ENCODE data around the gene HOXD10. TPM values are rescaled to one million over a fixed set of nuclear protein-coding genes. Genes with fewer than 3 reads are reported as not detected.

Gene HOXD10
- total RNA-seq, 1 donor = not detected

DNA sequence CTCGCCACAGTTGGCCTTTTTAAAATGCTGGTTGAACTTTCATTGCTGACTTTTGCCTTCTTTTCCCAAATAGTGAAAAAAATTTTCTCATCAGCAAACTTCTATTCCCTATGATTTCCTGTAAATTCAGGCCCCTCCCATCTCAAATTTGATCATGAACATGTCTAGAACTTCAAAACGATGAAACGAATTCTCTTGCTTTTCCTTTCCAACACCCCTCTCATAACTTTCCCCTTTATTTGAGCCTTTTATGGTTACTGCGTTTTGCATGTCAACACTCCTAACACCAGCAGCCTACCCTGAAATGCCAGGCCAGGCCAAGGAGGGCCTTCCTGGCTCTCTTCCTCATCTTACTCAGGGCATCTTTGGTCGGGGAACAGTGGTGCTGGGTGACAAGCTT is 25.7 kb upstream of the HOXD10 start:
- Histone ChIP-seq H3K4me2 (ENCODE audit: insufficient read depth, low read length) (no peak overlapping the region), H3K79me2 (ENCODE audit: insufficient read depth, low read length) (no peaks in the 10 kb centered on the region), H3K4me3 (ENCODE audit: insufficient read depth, low read length) (no peak overlapping the region), H3K36me3 (ENCODE audit: insufficient read depth, low read length) (no peaks in the 10 kb centered on the region), H3K9me3 (ENCODE audit: low read depth, low read length) (no peaks in the 10 kb centered on the region), H3K27ac (ENCODE audit: low read depth, low read length) (no peak overlapping the region), H3K4me1 (ENCODE audit: insufficient read depth, low read length) (no peaks in the 10 kb centered on the region), H2AFZ (ENCODE audit: low read length) (no peak overlapping the region), H4K20me1 (ENCODE audit: insufficient read depth, low read length) (no peaks in the 10 kb centered on the region), H3K27me3 (ENCODE audit: insufficient read depth, low read length) (peaks cover 97% of the 10 kb centered on the region)
- TF ChIP-seq, protein P1, sequence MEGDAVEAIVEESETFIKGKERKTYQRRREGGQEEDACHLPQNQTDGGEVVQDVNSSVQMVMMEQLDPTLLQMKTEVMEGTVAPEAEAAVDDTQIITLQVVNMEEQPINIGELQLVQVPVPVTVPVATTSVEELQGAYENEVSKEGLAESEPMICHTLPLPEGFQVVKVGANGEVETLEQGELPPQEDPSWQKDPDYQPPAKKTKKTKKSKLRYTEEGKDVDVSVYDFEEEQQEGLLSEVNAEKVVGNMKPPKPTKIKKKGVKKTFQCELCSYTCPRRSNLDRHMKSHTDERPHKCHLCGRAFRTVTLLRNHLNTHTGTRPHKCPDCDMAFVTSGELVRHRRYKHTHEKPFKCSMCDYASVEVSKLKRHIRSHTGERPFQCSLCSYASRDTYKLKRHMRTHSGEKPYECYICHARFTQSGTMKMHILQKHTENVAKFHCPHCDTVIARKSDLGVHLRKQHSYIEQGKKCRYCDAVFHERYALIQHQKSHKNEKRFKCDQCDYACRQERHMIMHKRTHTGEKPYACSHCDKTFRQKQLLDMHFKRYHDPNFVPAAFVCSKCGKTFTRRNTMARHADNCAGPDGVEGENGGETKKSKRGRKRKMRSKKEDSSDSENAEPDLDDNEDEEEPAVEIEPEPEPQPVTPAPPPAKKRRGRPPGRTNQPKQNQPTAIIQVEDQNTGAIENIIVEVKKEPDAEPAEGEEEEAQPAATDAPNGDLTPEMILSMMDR (IDR thresholded peaks at IDR 0.05; ENCODE audit: extremely low read depth, low read depth, low read length) = no peak
- DNase-seq (ENCODE audit: insufficient read length, low spot score, missing footprints) = no peak

- Histone ChIP-seq H3K4me3 (ENCODE audit: insufficient read depth, low read length) (no peak overlapping the region), H3K4me1 (ENCODE audit: insufficient read depth, low read length) (no peaks in the 10 kb centered on the region), H3K27ac (ENCODE audit: low read depth, low read length) (no peak overlapping the region), H3K4me2 (ENCODE audit: insufficient read depth, low read length) (no peak overlapping the region), H3K9me3 (ENCODE audit: low read depth, low read length) (no peaks in the 10 kb centered on the region), H3K36me3 (ENCODE audit: insufficient read depth, low read length) (no peaks in the 10 kb centered on the region), H3K27me3 (ENCODE audit: insufficient read depth, low read length) (peaks cover 97% of the 10 kb centered on the region), H2AFZ (ENCODE audit: low read length) (no peak overlapping the region), H3K79me2 (ENCODE audit: insufficient read depth, low read length) (no peaks in the 10 kb centered on the region), H4K20me1 (ENCODE audit: insufficient read depth, low read length) (no peaks in the 10 kb centered on the region)
- TF ChIP-seq, protein P1 (IDR thresholded peaks at IDR 0.05; ENCODE audit: extremely low read depth, low read depth, low read length) = no peak
- DNase-seq (ENCODE audit: insufficient read length, low spot score, missing footprints) = no peak
Measured at GRCh38 chr2:176091329-176092258, 25.0 kb upstream of the HOXD10 start.

DNA sequence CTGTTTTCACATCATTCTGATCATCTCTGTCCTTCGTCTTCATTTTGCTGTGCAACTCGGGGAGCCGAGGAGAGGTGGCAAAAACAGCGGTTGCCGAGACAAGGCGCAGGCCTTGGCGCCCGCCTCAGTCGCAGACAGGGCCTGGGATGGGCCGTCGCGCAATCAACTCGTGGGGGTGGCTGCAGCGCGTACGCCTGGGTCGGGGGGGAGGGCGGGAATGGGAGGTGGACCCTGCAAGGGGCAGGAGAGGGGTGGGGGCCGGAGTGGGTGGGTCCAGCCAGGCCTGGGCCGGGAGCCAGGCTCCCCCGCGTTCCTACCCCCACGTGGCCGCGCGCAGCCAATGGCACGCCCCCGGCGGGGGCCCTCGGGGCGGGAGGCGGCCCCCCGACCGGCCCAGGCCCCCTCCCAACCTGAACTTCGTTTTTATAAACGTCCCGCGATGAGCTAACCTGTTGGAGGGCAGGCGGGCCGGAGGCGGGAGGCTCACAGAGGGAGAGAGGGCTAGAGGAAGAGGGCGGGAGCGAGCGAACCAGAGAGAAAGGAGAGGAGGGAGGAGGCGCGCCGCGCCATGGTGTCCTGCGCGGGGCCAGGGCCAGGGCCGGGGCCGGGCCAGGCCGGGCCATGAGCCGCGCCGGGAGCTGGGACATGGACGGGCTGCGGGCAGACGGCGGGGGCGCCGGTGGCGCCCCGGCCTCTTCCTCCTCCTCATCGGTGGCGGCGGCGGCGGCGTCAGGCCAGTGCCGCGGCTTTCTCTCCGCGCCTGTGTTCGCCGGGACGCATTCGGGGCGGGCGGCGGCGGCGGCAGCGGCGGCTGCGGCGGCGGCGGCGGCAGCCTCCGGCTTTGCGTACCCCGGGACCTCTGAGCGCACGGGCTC is 24.1 kb upstream of the HOXD10 start, which contains the start of gene HOXD13:
Gene HOXD13, plus strand, starts transcription at position 452 of the 875 bp plus-strand sequence. Its CDS starts 170 bp downstream, at position 622.
- Histone ChIP-seq H3K27ac (ENCODE audit: low read depth, low read length) (no peak within 1 kb of the TSS), H3K79me2 (ENCODE audit: insufficient read depth, low read length) (no peaks in the 10 kb centered on the region), H2AFZ (ENCODE audit: low read length) (peak within 1 kb of the TSS; percentile 50), H3K4me2 (ENCODE audit: insufficient read depth, low read length) (peak within 1 kb of the TSS; percentile 45), H3K4me1 (ENCODE audit: insufficient read depth, low read length) (peaks cover 4% of the 10 kb centered on the region), H3K9me3 (ENCODE audit: low read depth, low read length) (no peaks in the 10 kb centered on the region), H3K36me3 (ENCODE audit: insufficient read depth, low read length) (no peaks in the 10 kb centered on the region), H3K27me3 (ENCODE audit: insufficient read depth, low read length) (peaks cover 97% of the 10 kb centered on the region), H4K20me1 (ENCODE audit: insufficient read depth, low read length) (no peaks in the 10 kb centered on the region), H3K4me3 (ENCODE audit: insufficient read depth, low read length) (peak within 1 kb of the TSS; percentile 29)
- DNase-seq (ENCODE audit: insufficient read length, low spot score, missing footprints) = no peak
- TF ChIP-seq, protein P1 (IDR thresholded peaks at IDR 0.05; ENCODE audit: extremely low read depth, low read depth, low read length) = no peak

All from osteoblast (primary cell).